ENCODE measurements around the gene HIPK4. TPM values are rescaled to one million over a fixed set of nuclear protein-coding genes. Genes with fewer than 3 reads are reported as not detected.
A peak's percentile ranks its signal among the peaks of the same experiment; 100 is the strongest.

HIPK4 gene
- total RNA-seq, 1 donor from 2014 or later: 0.30 TPM

DNA sequence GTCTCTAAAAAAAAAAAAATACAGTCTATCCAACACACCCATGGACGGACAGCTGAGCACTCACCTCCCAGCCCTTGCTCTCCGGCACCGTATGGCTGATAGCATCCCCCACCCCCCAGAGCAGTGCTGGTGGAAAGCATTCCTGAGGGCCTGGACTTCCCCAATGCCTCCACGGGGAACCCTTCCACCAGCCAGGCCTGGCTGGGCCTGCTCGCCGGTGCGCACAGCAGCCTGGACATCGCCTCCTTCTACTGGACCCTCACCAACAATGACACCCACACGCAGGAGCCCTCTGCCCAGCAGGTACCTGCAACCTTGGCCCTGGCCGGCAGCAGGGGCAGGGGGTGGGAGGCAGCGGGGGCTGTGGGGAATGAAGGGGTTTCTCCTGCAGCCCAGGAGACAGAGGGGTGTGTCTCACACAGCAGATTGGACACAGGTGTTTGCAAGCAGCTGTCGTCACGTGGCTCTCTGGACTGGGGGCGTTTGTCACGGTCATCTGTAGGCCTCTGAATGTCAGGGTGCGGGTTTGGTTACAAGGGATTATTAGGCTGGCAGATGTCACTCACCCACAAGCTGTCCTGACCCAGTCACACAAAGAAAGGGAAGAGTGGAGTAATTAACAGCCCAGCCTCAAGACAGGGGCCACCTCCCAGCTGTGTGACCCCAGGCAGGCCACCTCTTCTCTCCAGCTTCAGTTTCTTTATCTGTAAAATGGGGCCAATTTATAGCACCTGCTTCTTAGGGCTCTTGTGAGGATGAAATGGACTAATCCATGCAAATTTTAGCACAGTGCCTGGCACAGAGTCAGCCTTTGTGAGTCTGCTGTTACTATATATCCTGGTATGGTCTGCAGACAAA lies 22.2 kb downstream of the HIPK4 start:
- Mint-ChIP-seq H3K36me3 (ENCODE audit: low read depth) (peaks cover 4% of the 10 kb centered on the region), H3K9me3 (no peaks in the 10 kb centered on the region), H3K4me3 (peak overlapping the region; percentile 12), H3K4me1 (peaks cover 15% of the 10 kb centered on the region), H3K27me3 (ENCODE audit: low read depth) (no peaks in the 10 kb centered on the region), H3K27ac (ENCODE audit: unreplicated experiment) (no peak overlapping the region)
- TF ChIP-seq, protein P1, sequence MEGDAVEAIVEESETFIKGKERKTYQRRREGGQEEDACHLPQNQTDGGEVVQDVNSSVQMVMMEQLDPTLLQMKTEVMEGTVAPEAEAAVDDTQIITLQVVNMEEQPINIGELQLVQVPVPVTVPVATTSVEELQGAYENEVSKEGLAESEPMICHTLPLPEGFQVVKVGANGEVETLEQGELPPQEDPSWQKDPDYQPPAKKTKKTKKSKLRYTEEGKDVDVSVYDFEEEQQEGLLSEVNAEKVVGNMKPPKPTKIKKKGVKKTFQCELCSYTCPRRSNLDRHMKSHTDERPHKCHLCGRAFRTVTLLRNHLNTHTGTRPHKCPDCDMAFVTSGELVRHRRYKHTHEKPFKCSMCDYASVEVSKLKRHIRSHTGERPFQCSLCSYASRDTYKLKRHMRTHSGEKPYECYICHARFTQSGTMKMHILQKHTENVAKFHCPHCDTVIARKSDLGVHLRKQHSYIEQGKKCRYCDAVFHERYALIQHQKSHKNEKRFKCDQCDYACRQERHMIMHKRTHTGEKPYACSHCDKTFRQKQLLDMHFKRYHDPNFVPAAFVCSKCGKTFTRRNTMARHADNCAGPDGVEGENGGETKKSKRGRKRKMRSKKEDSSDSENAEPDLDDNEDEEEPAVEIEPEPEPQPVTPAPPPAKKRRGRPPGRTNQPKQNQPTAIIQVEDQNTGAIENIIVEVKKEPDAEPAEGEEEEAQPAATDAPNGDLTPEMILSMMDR (conservative IDR thresholded peaks at IDR 0.05): no peak
- no peak for DNase-seq (ENCODE audit: low read depth, low spot score)

DNA sequence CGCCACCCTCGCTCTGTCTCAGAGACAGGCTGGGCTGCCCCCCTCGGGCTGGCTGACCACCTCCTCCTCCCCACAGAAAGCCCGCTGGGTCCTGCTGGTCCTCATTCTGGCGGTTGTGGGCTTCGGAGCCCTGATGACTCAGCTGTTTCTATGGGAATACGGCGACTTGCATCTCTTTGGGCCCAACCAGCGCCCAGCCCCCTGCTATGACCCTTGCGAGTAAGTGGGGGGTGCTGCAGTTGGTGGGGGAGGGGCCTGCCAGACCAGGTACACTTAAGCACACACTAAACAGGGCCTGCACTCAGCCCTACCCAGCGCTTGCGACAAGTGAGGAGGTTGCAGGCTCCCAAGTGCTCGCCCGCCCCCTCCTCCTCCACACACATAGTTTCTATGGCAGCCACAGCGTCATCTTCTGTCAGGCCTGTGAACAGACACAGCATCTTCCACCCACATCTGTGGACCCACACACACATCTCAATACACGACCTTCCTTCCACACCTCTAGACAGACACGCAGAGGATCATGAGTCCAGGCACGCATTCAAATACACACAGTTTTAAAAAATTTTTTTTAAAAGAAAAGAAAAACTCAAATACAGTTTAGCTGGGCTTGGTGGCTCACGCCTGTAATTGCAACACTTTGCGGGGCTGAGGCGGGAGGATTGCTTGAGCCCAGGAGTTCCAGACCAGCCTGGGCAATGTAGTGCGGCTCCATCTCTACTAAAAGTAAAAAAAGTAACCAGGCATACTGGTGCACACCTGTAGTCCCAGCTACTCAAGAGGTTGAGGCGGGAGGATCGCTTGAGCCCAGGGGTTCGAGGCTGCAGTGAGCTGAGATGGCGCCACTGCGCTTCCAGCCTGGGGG lies 23.1 kb downstream of the HIPK4 start:
- H3K27me3 Mint-ChIP-seq (ENCODE audit: low read depth): no peaks in the 10 kb centered on the region

GRCh38 chr19:40365613-40366401 lies 24.2 kb downstream of the HIPK4 start:
- peak; percentile 76 for DNase-seq (ENCODE audit: low read depth, low spot score)
- Mint-ChIP-seq H3K9me3 (no peaks in the 10 kb centered on the region), H3K4me3 (peak overlapping the region; percentile 91), H3K36me3 (ENCODE audit: low read depth) (peaks cover 4% of the 10 kb centered on the region), H3K27ac (ENCODE audit: unreplicated experiment) (peak overlapping the region; percentile 83), H3K27me3 (ENCODE audit: low read depth) (no peaks in the 10 kb centered on the region), H3K4me1 (peaks cover 15% of the 10 kb centered on the region)
- TF ChIP-seq, protein P1 (conservative IDR thresholded peaks at IDR 0.05): no peak

More for the DNA sequence above, 23.1 kb downstream of the HIPK4 start:
- Mint-ChIP-seq H3K4me1 (peaks cover 15% of the 10 kb centered on the region), H3K9me3 (no peaks in the 10 kb centered on the region), H3K4me3 (peak overlapping the region; percentile 91), H3K36me3 (ENCODE audit: low read depth) (peaks cover 4% of the 10 kb centered on the region), H3K27ac (ENCODE audit: unreplicated experiment) (peak overlapping the region; percentile 95)
- TF ChIP-seq, protein P1 (conservative IDR thresholded peaks at IDR 0.05): peak; percentile 25
- DNase-seq (ENCODE audit: low read depth, low spot score): peak; percentile 46

GRCh38 chr19:40365010-40365409 lies 25.0 kb downstream of the HIPK4 start:
- H3K4me3 Mint-ChIP-seq: peak overlapping the region; percentile 91
- H3K27me3 Mint-ChIP-seq (ENCODE audit: low read depth): no peaks in the 10 kb centered on the region
- H3K9me3 Mint-ChIP-seq: no peaks in the 10 kb centered on the region
- H3K36me3 Mint-ChIP-seq (ENCODE audit: low read depth): peaks cover 4% of the 10 kb centered on the region
- TF ChIP-seq, protein P1 (conservative IDR thresholded peaks at IDR 0.05): no peak
- no peak overlapping the region for H3K27ac Mint-ChIP-seq (ENCODE audit: unreplicated experiment)
- no peak for DNase-seq (ENCODE audit: low read depth, low spot score)
- H3K4me1 Mint-ChIP-seq: peaks cover 15% of the 10 kb centered on the region

DNA sequence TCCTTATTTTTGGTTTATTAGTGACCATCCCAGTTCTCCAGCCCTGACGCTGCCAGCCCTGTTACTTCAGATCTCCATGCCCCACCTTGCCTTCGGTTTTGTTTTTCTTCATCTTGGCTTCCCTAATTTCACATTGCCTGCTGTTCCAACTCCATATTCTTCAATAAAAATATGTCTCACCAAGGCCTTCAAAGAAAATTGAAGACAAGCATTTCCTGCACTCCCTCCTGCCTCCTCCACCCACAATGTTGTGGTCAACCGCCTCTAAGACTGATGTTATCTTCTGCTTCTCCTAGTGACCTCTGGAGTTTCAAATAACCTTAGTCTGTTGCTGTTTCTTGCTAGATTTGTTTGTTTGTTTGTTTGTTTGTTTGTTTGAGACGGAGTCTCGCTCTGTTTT lies 26.9 kb downstream of the HIPK4 start:
- TF ChIP-seq, protein P1 (conservative IDR thresholded peaks at IDR 0.05): no peak
- Mint-ChIP-seq H3K4me1 (peaks cover 15% of the 10 kb centered on the region), H3K27me3 (ENCODE audit: low read depth) (no peaks in the 10 kb centered on the region), H3K4me3 (no peak overlapping the region), H3K9me3 (no peaks in the 10 kb centered on the region), H3K27ac (ENCODE audit: unreplicated experiment) (no peak overlapping the region), H3K36me3 (ENCODE audit: low read depth) (peaks cover 4% of the 10 kb centered on the region)
- DNase-seq (ENCODE audit: low read depth, low spot score): no peak

Data from neural crest cell (in vitro differentiated cells).